Stimulated activated CD8-positive, alpha-beta memory T cell treated with anti-CD3 and anti-CD28 coated beads, Interleukin-7, amount 100 ng/mL, for 4 hours (primary cell): Measurements from ENCODE around the gene AADACL4.
"Not testable (repeated sequence)": the region's sequence is repeated elsewhere in the genome, so short reads cannot be mapped to it uniquely, and the experiment has no call there.

Experiments used
- DNase-seq, 2 donors: peaks; one replicate each; pipeline ENCODE4 v3.0.0-alpha.2; 2020; ENCODE audit warnings: low read depth in 2 of 2

AADACL4 gene

DNA sequence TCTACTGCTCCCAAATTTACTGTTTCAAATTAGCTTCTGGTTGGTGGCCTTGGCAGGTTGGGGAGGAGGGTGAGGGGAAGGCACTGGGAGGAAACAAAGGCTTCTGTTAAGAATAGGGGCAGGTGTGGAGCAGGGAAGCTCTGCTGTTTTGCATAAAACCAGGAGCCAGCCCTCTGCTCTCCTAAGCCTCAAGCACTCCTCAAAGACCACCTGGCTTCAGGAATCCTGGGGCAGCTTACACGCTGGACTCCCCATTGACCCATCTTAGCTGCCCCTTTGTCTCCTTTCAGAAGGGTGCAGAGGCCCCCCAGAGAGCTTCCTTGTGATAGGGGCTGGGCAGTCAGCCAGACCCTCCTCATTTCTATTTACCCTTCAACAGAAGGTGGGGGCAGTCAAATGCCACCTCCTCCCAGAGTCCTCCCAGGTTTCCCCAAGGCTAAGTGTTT is 14.4 kb upstream of the AADACL4 start:
- no peak for DNase-seq

DNA sequence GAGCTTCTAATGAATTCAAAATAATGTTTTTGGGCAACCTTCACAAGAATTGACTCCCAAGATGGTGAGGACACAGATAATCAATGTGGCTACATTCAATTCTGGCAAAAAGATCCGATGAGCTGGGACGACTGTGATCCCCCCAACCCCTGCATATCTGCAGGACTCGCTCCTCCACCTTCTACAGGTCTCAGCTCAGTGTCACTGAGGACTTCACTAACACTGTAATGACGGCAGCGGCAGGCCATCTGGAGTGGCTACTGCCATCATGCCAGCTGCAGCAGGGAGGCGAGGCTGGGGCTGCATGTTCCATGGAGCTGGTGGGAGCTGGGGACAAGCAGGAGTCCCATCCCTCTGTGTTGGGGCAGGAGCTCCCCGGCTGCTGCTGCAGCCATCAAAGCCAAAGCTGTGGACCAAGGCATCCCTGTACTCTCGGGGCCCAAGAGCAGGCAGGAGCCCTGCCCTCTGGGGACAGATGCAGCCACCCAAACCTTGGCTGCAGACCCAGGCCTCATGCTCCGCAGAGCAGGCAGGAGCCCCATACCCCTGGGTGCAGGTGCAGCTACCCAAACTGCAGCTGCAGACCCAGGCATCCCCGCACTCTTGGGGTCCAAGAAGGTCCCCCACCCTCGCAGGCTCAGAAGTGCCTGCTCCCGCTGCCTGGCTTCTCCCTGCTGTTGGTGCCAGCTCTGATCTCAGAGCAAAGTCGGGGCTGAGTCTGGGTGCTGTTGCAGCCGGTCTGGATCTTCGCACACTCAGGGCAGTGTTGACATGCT is 13.7 kb upstream of the AADACL4 start:
- no peak for DNase-seq

DNA sequence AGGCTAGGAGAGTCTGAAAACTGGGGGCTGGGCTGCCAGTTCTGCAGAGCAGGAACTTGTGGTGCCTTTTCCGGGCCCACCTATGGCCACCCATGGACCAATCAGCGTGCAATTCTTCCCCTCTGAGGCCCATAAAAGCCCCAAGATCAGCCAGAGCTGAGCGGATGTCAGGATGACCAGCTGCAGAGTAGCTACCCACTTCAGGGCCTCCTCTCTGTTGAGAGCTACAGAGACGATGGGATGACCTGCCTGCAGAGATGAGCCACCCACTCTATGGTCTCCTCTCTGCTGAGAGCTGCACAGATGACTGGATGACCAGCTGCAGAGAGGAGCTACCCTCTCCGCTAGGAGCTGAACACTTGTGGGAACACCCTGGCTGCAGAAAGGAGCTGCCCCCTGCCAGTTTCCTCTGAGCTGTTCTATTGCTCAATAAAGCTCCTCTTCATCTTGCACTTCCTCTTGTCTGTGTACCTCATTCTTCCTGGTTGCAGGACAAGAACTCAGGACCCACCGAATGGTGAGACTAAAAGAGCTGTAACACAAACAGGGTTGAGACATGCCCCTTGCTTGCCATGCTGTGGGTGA is 12.8 kb upstream of the AADACL4 start:
- no peak for DNase-seq

DNA sequence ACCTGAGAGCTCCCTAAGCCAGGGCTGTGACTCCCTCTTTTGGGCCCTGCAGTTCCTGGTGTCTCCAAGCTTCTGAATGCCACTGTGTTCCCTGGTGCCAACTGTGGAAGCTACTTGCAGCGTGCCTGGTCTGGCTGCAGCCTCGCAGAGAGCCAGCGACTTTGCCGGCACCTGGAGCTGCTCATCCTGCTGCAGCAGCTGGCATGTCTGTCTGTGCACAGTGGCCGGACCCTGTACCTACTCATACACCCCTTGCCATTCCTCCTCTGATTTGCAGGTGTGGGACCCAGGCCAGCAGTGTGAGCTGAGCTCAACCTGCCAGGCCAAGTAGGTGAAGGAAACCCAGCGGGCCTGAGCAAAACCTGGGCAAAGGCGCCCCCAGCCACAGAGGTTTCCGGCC is 12.3 kb upstream of the AADACL4 start:
- no peak for DNase-seq

DNA sequence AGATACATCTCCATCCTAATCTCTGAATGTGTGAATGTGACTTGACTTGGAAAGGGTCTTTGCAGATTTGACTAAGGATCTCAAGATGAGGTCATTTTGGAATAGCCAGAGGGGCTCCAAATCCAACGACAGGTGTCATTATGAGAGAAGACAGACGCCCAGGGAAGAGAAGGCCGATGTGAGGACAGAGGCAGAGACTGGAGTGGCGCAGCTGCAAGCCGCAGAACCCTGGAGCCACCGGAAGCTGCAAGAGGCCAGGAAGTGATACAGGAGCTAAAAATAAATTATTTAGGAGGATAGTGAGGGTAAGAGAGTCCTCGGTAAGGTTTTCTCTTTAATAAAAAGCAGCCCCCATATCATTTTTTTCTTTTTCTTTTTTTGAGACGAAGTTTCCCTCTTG is 9.7 kb upstream of the AADACL4 start:
- DNase-seq, result no peak

DNA sequence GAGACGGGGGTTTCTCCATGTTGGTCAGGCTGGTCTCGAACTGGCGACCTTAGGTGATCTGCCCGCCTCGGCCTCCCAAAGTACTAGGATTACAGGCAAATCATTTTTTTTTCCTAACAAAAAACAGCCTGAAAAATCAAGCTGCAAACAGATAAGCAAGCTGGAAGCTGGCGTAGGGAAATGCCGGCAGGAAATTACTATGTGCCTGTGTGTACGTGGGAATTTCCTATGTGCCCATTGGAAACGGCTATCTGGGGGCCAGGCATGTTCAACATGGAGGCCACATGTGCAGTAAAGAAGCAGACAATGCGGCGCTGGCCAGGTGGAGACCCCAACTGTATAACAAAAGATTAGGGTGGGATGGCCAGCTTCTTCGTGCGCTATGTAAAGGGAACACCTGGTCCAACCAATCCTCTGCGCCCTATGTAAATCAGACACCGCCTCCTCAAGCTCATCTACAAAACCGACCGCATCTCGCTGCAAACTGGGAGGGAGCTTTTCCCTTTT is 9.1 kb upstream of the AADACL4 start:
- no peak for DNase-seq

DNA sequence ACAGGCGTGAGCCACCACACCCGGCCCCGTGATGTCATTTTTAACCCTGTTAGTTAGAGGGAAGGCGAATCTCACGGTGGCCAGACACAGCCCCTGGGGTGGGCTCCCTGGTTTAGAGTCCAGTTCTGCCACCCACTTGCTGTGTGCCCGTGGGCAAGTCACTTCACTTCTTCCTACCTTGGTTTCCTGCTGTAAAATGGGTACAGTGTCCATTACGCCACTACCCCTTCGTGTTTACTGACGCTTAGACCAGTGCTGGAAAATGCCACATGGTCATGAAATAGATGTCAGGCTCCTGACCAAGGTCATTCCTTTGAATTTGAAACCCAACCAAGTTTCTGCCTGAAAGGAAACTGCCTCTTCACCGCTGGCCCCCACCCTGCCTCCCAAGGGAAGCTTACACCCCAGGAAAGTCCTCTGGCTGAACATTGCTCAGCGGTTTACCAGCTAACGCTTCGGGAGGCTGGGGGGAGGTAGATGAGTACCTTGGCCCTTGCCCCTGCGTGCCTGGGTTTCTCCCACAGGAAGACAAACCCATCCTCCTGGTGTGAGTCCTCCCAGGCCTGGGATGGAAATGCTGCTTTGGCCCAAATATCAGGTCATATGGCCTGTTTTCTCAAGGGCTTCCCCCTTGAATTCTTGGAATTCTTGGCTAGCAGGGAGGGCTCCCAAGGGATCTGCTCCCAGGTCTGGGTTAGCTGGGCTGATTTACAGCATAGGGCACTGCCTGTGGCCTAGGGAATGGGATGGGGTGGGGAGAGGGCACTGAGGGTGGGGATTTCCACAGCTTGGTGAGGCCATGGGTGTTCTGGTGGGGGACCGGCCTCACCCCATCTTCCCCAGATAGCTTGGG is 7.6 kb upstream of the AADACL4 start:
- no peak for DNase-seq

DNA sequence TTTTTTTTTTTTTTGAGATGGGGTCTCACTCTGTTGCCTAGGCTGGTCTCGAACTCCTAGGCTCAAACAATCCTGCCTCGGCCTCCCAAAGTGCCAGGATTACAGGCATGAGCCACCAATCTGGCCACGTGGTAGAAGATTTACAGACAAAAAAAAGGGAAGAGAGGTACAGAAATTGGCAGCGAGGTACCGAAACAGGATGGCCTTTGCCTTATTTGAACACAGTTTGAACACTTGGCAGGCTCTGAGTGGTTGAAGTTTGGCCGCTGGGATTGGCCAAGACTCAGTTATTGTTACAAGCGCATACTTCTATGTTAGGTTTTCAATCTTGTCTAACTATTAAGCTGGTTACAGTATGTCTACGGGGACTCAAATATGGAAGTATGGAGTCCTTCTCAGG is 6.2 kb upstream of the AADACL4 start:
- no peak for DNase-seq

DNA sequence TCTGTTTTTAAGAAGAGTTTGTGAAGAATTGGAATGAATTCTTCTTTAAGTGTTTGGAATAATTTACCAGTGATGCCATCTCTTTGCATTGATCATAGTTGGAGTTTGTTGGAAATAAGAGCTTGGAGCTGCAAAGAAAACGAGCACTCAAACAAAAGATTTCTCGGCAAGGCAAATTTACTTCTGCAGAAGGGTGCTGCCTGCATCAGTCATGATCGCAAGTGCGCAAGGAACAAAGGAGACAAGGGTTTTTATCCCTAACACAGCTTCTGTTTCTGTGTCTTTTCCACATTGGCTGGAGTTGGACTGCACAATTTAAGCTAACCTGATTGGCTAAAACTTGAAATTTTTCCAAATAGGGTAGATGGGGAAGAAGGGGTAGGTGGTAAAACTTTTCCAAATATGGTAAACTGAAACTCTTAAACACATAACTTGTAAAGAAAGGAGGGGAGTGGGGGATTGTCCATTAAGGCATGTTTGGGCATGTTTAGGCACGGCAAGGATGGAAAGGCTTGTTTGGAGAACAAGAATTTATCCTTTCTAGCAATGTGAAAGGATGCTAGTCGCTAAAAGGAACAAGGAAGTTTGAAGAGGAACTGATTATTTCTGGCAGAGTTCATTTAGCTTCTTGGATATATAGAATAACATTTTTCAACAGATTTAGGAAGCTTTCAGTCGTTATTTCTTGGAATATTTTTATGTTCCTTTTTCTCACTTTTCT is 3.5 kb upstream of the AADACL4 start:
- no peak for DNase-seq

DNA sequence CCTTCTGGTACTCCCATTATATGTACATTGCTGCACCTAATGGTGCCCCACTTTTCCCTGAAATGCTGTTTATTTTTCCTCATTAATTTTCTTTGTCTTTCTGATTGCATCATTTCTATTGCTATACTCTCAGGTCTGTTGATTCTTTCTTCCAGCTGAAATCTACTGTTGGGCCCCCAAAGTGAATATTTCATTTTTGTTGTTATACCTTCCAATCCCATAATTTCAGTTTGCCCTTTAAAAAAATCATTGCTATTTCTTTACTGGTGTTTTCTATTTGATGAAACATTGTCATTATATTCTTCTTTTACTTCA is 3.0 kb upstream of the AADACL4 start:
- DNase-seq, result no peak

DNA sequence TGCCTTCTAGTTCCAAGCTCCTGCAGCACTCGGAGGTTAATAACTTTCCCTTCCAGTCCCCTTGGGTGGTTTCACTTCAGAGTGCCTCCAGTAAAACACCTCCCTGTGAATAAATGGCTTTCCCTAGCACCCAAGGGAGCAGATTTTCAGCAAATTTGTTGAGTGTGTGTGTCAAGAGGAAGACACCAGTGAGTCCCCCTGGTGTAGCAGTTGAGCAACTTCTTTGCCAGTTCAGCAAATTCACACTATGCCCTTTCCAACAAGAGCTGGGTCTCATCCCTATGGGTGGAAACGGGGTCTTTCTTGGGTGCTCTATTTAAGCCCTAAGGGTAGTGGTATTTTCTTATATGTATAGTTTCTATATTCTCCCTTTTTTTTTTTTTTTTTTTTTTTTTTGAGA is 806 bp upstream of the AADACL4 start:
- no peak for DNase-seq

DNA sequence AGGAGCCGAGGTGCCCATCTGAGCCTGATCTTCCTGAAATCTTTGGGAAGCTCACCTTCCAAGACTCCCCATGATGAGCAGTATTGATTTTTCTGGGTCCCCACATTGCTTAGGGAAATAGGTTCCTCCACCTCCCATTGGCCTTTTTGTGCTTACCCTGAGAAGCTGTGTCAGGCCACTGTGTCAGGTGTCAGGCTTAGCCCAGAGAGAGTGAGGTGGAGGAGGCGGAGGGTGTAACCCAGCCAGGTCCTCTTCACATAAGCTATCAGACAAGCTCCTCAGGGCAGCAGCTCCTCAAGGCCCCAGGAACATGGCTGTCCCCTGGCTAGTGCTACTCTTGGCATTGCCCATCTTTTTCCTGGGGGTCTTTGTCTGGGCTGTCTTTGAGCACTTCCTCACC is 352 bp downstream of the AADACL4 start:
- DNase-seq, result no peak

DNA sequence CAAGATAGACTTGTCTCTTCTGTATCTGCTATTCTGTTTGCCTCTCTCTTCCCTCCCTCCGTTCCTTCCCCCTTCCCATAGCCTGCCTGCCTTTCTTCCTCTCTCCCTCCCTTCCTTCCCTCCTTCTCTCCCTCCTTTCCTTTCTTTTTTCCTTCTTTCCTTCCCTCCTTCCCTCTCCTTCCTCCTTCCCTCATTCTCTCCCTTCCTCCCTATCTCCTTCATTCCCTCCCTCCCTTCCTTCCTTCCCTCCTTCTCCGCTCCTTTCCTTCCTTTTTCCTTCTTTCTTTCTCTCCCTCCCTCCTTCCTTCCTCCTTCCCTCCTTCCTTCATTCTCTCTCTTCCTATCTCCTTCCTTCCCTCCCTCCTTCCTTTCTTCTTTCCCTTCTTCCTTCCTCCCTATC is 944 bp downstream of the AADACL4 start:
- no peak for DNase-seq

DNA sequence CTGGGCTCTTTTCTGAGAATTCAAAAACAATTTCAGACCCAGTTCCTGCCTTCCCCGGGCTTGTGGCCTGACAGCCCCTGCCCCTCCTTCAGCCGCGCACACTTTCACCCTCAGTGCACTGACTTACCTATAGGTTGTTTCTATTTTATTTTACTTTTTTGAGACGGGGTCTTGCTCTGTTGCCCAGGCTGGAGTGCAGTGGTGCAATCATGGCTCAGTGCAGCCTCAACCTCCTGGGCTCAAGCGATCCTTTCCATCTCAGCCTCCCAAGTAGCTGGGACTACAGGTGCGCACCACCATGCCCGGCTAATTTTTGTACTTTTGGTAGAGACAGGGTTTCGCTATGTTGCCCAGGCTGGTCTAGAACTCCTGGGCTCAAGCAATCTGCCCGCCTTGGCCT is 1.5 kb downstream of the AADACL4 start:
- DNase-seq, result not testable (repeated sequence)

DNA sequence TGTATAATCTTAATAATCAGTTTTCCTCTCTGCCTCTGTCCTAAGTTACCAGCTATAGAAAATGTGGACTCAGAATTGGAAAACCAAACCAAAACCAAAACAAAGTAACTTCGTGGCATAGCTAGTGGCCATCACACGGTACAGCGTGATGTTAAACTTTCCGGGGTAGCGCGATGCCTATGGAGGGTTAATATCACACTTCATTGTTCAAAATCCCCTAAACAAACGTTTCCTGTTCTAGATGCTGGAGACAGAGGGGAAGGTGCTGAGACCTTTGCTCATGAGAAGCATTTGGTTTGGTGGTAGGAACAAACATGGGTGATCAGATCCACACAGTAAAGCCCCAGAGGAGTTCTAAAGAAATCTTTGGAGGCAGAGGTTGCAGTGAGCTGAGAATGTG is 4.9 kb downstream of the AADACL4 start:
- no peak for DNase-seq

DNA sequence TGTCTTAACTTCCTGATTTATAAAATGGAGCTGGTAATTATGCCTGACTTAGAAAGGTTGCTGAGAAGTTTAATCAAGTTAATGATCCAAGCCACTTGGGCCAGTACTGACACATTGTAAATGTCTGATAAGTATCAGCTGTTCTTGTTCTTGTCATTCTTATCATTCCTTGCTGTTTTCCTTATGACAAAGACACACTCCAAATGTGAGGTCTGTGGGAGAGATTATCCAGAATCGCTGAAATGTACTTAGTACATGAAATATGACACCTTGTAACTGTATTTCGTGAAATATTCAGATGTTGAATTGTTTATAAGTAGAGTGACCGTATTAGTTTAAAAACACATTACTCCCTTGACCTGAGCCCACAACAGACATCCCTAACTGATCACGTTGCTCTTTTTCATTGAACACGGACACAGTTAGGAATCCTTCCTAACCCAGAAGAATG is 6.1 kb downstream of the AADACL4 start:
- no peak for DNase-seq

DNA sequence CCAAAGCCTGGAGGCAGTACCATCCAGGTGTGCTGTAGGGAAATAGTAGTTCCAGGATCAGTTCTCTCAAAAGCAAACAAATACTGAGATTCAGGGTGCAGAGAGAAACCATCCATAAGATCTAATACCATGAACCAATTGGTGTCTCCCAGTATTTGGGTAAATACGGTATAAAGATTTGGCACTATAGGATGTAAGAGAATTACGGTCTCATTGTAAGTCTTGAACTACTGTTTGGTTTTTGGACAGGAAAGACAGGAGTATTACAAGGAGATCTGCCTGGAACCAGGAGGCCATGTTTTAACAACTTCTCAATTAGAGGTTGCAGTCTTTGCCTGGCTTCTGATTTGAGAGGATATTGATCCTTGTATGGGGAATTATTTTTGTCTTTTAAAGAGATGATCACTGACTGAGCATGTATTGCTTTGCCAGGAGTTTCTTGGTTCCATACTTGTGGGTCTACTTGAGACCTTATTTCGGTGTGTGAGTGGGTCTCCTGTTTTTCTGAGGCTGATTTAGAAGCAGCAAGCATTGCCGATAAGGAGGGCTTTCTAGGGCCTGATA is 10.2 kb downstream of the AADACL4 start:
- no peak for DNase-seq

DNA sequence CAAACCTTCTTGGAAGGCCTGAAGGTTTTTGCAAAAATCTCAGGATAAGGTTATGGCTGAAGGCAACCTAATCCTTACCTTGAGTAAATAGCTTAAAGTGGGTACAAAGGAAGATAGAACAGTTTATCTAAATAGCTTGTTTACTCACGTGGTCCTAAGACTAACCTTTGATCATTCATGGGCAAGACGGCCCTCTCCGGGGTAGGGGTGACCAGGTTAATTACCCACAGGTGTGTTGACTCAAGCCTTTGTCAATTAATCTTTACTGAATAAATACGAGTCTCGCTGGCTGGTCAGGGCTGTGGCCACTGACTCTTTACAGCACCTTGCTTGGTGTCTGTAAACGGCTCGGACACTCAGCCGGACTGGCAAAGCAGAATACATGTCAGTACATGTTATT is 10.8 kb downstream of the AADACL4 start:
- no peak for DNase-seq

DNA sequence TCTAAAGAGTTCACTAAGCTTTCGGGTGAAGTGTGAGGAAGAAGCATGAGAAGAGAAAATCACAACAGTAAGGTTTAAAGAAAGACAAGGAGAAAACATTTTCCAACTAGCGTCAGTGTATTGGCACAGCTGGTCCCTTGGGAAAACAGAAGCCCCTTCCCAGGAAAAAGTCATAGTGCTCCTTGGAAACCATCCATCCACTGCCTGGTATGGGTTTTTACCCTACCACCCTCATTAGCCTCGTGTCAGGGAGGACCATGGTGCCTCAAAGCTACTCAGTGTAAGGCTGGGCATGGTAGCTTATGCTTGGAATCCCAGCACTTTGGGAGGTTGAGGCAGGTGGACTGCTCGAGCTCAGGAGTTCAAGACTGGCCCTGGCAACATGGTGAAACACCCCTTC is 12.7 kb downstream of the AADACL4 start:
- DNase-seq, result no peak

DNA sequence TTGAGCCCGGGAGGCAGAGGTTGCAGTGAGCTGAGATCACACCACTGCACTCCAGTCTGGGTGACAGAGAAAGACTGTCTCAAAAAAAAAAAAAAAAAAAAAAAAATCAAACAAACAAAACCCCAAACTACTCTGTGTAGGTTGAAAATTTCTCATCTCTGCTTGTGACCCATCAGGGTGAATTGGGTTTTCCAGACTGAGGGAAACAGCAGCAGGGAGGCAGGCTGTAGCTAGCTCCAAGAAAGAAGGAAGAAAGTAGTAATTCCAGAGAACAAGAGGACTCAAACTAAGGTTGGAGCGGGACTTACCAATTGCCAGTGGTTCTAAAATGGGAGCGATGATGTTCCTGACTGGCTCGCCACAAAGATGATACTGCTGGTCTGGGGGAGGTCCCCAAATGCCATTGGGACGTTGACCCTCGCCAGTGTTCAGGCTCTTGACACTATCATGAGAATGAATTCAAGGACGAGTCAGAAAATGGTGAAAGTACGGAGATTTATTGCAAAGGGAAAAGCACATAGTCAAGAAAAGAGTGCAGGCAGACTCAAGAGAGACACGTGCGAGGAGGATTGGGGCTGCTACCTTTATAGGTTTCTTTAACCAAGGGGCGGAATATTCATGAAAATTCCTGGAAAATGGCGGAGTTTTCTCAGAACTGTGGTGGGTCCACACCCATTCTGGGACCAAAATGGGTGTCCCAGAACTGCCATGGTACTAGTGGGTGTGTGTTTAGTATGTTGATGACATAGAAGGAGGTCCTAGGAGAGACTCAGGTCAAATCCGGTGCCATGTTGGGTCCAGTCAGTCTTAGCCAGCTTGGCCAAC is 13.4 kb downstream of the AADACL4 start:
- no peak for DNase-seq
